Keratinocyte (primary cell): Measurements from ENCODE around the gene ACOXL.

Source experiments
- CTCF ChIP-seq, 3 experiments: IDR thresholded peaks in 1 of 3; conservative IDR thresholded peaks in 1 of 3; optimal IDR thresholded peaks in 1 of 3; 2 replicates in 2 of 3; 3 replicates in 1 of 3; pipeline versions ENCODE3 to v1.5.1; 2011; ENCODE audit warnings: low read length in 3 of 3, mild to moderate bottlenecking in 3 of 3, moderate library complexity in 2 of 3, control low read depth in 1 of 3, inconsistent platforms in 1 of 3; ENCODE audit not compliant: insufficient read depth in 2 of 3; ENCODE audit errors: extremely low read depth in 1 of 3
- EZH2 ChIP-seq: IDR thresholded peaks from one replicate; pipeline ENCODE4 v1.6.1; 2012; ENCODE audit warnings: inconsistent platforms, mild to moderate bottlenecking, low read length, moderate library complexity

- TF ChIP-seq CTCF (optimal IDR thresholded peaks at IDR 0.05 in 1 of 3, IDR thresholded peaks at IDR 0.05 in 1 of 3, conservative IDR thresholded peaks at IDR 0.05 in 1 of 3; ENCODE audit: extremely low read depth in 1 of 3, insufficient read depth in 2 of 3, low read length in 3 of 3) (no peak), EZH2 (no peak)
These were observed 13.4 kb upstream of the ACOXL start for GRCh38 chr2:110718990-110719389.
